C4-2B (cell line): ENCODE results near the gene HBA2.

ENCODE experiments used
- CTCF ChIP-seq: fragments of 450-650 bp; conservative IDR thresholded peaks from 2 replicates; pipeline ENCODE4 v1.5.1; 2017; ENCODE audit warnings: mild to moderate bottlenecking
- ZFX ChIP-seq: fragments of 450-650 bp; IDR thresholded peaks from 2 replicates; pipeline ENCODE4 v1.6.1; 2017

- TF ChIP-seq CTCF (no peak), ZFX (no peak)
These were observed 12.5 kb downstream of the HBA2 start for GRCh38 chr16:185213-185612.
